GM19467 (cell line): ENCODE measurements around the gene FLT3.
"Not testable (repeated sequence)": the region's sequence is repeated elsewhere in the genome, so short reads cannot be mapped to it uniquely, and the experiment has no call there.

Source experiments
- ATAC-seq: cut with Tn5 transposase; IDR thresholded peaks from one replicate; pipeline ENCODE4 v1.9.1; 2021; ENCODE audit warnings: mild to moderate bottlenecking, moderate library complexity; ENCODE audit not compliant: unreplicated experiment

Gene FLT3

DNA sequence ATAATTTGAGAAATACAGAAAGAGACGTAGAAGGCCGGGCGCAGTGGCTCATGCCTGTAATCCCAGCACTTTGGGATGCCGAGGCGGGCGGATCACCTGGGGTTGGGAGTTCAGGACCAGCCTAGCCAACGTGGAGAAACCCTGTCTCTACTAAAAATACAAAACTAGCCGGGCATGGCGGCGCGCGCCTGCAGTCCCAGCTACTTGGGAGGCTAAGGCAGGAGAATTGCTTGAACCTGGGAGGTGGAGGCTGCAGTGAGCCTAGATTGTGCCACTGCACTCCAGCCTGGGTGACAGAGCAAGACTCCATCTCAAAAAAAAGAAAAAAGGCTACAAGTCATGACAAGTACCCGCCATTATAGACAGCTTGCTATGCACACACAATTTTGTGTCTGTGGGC lies 95.4 kb downstream of the FLT3 start:
- not testable (repeated sequence) for ATAC-seq

DNA sequence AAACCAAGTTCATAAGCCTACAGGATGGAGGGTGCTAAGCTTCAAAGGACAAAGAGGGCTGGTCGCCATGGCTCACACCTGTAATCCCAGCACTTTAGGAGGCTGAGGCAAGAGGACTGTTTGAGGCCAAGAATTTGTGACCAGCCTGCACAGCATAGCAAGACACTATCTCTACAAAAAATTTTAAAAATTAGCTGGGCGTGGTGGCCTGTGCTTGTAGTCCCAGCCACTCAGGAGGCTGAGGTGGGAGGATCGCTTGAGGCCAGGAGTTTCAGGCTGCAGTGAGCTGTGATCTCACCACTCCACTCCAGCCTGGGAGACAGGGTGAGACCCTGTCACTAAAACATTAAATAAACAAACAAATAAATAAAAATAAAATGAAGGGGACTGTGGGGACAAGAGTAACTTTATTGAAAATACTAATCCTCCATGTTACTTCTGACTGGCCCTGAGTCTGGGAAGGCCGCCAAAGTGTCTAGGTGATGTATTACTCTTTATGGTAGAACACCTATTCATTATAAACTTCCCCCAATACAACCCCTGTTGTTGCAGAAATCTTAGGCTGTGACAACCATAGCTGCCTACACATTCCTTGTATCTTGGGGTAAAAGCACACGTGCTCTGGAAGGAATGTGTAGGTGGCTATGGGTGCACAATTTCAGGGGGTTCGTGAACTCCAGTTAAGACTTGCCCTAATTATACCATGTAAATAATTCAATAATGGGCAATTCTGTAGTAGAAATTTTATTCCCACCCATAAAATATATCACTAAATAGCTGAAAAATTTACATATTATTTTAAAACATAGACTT lies 97.3 kb downstream of the FLT3 start:
- no peak for ATAC-seq

DNA sequence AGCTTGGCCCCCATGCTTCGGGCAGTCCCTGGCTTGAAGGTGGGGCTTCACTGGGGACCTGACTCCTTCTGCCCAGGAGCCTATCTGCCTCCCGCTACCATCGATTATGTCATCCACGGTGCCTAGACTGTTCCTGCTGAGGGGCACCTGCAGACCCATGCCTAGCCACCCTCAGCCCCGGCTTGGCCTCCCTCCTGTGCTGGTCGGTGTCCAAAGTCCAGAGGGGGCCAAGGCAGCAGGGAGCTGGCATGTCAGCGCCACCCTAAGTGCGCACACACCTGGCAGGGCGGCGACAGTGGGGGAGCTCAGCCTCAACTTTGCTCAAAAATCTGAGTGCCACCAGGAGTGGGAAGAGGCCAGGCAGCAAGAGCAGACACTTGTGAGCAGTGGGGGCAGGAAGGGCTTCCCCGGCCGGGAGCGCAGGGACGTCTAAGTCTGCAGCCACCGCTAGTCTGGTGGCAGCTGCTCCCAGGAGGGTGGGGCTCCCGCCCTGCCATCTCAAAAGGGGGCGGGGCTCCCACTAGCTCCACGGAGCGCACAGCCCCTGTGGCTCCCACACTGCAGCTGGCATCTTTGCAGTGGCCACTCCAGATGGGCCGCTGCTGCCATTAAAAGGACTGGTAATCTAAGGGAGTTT lies 98.4 kb downstream of the FLT3 start:
- ATAC-seq, result no peak

DNA sequence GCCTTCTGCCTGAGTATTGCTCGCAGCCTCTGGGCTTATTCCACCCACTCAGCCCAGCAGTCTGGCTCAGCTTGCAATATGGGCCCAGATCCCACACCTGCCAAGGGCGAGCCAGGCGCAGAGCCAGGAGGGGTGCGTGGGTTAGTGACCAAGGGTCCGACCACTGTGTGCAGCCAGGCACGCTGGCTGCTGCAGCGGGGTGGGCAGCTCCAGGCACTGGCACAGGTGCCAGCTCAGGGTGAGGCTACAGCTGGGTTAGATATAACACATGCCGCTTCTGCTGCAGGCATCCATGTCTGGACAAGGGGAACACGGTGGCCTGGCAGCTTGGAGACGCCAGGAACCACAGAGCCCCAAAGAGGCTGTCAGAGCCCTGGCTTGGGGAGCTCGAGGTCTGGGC lies 99.3 kb downstream of the FLT3 start:
- ATAC-seq, result no peak

DNA sequence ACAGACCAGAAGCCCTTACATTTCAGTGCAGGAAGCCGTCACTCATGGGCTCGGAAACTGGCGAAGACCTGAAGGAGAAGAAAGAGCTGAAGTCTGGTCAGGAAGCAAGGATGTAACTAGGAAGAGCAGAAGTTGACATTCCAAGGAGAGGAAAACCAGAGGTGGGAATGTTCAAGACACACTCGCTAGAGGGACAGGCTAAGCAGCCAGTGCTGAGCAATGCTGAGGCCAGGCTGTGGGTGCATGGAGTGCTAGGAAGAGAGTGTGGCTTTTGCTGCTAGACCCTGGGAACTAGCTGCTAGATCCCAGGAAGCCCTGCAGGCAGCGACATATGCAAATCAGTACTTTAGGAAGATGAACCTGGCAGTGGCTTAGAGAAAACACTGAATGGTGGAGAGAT lies 99.8 kb downstream of the FLT3 start:
- ATAC-seq, result no peak

DNA sequence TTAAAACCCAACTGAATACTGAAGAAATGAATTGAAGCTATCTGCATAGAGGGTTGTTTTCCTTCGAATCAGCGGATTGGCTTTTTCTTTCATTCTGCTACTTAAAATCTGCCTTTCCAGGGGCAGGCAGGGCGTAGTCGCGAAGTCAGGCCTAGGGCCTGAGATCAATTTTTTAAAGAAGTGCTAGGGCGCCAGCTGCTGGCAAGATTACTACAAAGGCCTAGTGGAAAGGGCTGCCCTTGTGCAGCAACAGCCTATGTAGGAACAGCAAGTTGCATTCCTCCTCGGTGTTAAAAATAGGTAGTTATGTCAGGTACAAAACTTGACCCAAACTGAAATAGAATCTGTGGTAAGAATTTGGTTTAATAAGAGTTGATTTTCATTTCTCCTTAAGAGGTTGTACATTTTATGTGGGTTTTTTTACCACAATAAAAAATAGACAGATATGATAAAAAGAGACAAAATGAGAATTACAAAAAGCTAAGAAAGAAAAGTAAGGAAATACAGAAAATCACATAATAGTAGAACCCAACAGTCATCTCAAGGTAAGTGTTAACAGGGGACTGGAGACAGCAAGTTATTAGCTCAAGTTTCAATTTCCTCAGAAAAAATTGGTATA lies 102.4 kb downstream of the FLT3 start:
- no peak for ATAC-seq

DNA sequence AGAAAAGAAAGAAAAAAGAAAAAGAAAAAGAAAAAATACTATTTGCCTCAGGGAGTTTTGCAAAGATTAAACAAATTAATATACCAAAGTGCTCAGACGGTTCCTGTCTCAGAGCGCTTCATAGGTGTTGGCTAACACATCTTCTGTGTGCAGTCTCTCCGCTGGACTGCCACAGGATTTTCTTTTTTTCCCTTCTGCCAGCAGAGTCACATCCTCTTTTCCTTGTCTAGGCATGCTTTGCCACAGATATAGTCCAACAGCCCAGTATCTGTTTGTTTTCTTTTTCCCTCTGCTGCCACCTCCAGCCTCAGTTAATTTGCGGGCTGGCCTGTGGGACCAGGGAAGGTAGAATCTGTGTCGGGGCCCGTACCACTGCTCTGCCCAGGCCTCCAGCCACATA lies 108.5 kb downstream of the FLT3 start:
- no peak for ATAC-seq

DNA sequence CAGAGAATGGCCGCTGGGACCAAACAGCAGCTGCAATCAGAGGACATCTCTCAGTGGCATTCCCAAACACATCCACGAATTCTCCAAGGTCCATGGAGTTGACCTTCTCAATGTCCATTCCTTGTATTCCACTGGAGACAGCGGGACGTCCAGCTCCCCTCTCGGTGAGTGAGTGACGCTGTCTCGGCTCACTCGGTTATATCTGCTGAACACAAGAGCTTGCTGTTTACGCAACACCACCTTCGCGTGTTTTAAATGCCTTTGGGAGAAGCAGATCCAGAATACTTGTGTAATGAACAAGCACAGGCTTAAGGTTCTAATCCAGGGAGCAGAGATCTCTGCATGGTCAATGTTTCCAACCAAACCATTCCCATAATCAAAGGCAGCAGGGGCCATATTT lies 111.9 kb downstream of the FLT3 start, which contains the start of gene URAD:
URAD (minus strand) TSS at position 174 of the 400 bp plus-strand sequence; CDS start at position 118, 56 bp downstream.
- ATAC-seq, result no peak

DNA sequence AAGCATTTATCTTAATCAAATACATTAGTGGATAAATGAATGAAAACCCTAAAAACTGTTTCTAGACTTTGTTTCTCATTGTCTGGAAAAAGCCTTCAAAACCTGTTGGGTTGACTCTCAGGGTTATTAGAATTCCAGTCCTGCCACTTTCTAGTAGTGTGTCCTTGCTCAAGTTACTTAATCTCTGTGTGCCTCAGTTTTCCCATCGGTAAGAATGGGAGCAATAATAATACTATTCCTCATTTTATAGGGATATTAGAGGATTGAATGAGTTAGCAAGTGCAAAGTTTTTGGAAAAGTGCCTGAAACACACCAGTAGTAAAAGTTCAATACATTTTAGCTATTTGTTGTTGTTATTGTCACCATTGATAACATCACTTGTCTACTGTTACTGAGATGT lies 114.8 kb downstream of the FLT3 start:
- ATAC-seq, result no peak

DNA sequence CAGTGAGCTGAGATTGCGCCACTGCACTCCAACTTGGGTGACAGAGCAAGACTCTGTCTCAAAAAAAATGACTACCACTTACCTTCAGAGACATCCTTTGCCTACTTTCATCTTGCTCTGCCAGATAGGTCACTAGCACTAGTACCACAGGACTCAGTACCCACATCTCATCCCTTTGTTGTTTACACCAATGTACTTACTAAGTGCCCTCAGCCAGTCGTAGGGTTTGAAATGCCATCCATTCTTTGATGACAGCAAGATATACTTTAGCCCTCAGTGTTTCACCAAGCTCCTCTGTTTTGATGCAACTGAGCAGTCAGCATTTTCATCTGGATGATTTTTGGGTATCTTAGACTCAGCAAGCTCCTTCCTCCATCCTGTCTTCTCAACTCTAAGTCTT lies 118.0 kb downstream of the FLT3 start:
- no peak for ATAC-seq

DNA sequence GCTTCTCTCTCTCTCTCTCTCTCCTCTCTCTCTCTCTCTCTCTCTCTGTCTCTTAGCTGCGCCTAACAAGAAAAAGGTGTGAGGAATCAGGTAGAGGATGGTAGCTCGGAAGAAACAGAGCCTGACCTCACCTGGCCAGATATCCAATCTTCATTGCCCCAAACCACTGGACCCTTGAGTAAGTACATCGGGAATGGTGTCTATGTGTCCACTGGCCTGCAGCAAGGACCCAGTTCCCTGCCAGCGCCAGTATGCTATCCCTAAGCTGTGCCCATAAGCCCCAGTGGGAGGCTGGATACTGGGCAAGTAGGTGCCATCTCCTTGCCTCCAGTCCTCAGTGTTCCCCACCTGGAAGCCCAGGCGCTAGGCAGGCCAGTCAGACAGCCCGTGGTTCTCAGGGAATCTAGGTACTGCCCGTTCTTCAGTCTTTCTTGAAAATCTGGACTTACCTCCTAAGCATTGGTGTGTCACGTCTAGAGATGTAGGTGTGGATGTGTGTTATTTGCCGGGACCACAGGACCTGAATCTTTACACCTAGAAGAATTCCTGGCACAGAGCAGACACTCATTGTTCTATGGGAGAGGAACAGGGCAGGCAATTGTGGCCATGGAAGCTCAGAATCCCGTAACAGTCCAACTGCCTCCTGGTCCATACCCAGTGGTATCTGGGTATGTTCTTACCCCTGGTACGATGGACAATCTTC lies 119.2 kb downstream of the FLT3 start:
- ATAC-seq, result no peak

DNA sequence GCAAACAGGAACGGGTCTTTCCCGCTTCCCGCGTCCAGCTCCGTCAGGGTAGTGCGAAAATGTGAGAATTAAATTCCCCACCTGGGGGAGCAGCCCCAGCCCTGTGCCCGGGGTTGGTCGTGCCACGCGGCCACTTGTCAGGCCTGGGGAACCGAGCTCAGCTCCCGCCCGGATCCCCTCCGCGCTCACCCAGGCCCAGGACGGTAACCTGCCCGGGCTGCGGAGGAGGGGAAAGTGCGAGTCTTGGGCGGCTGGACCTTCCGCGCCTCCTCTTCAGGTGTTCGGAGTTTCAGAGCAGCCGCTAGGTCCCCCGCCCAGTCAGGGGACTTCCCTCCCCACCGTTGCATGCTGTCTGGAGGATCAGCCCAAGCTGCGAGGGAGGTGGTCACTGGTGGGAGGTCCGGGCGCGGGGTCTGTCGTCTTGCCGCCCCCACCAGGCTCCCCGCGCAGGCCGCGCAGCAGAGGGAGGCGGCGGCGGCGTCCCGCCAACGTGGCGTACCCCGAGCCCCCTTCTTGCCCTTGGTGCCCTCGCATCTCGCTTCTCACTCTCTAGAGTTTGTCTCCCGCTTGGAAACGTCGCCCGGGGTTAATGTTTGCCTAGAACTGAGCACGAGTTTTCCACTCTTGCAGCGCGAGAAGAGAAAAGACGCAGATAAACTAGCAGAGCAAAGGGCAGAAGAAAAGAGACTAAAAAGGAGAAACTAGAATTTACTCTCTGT lies 119.9 kb downstream of the FLT3 start:
- ATAC-seq, result no peak

DNA sequence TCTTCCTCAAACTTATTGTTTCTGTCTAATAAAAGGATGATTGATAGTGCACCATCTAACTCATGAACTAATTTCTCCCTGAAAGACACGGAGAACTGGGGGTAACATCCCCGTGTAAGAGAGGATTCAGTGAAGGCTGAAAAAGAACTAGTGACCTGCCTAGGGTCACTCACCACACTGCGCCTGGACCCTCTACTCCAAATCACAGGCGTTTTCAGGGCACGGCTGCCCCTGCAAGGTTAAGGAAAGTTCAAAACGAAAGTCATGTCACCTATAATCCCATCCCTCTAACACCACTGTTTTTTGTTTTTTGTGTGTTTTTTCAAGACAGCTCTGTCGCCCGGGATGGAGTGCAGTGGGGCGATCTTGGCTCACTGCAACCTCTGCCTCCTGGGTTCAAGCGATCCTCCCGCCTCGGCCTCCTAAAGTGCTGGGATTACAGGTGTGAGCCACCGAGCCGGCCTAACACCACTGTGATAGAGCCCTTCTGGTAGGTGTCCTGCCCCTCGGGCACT lies 120.6 kb downstream of the FLT3 start:
- no peak for ATAC-seq

DNA sequence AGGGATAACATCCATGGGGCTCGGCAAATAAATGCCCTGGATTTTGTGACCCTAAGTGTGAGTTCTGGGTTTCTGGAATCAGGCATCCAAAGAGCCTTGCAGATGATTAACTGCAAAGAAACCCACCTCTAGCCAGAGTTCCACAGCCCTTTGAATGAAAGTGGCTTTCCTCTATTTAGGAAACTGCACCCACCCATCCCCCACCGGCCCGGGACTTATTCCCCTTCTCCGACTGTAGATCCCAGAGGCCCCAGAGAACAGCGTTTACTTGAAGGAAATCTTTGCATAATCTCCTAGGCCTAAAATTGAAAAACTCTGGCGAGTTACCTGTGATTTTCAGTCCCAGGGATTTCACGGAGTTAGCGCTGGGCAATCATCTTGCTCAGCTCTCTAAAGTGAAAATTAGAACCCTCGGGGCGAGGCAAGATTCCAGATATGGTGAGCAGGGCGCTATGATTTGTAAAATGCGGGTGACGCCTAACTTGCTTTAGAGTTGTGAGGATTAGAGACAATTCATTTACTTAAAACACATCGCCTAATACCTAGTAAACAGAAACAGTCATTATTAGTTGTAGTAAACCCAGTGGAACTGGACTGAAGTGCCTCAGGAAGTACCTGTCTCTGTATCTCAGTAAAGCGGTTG lies 121.3 kb downstream of the FLT3 start:
- no peak for ATAC-seq

DNA sequence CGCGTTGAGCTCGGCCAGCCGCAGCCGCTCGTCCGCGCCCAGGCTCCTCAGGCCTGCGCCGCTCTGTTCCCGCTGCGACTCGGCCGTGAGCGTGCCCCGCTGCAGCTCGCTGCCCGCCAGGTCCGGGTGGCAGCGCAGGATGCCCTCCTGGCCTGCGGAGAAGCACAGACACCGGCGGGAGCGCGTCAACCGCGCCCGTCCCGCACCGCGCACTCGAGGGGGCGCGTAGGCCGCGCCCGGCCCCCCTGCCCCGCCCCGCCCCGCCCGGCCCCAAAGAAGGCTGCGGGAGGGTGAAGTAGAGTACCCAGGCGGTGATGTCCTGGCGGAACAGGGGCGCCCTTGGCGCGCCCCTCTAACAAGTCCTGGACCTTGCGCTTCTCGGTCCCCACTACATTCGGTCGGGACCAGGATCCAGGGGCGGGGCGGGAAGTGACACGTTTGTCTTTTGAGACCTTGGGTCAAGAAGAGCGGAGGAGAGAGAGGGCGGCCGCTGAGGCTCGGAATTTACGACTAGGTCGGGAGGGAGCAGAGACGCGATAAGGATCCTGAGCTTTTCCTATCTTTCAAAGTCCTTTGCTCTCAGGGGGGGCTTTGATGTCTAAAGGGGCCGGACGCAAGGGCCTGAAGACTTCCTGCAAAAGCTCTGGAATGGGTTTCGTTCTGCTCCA lies 121.9 kb downstream of the FLT3 start:
- no peak for ATAC-seq

DNA sequence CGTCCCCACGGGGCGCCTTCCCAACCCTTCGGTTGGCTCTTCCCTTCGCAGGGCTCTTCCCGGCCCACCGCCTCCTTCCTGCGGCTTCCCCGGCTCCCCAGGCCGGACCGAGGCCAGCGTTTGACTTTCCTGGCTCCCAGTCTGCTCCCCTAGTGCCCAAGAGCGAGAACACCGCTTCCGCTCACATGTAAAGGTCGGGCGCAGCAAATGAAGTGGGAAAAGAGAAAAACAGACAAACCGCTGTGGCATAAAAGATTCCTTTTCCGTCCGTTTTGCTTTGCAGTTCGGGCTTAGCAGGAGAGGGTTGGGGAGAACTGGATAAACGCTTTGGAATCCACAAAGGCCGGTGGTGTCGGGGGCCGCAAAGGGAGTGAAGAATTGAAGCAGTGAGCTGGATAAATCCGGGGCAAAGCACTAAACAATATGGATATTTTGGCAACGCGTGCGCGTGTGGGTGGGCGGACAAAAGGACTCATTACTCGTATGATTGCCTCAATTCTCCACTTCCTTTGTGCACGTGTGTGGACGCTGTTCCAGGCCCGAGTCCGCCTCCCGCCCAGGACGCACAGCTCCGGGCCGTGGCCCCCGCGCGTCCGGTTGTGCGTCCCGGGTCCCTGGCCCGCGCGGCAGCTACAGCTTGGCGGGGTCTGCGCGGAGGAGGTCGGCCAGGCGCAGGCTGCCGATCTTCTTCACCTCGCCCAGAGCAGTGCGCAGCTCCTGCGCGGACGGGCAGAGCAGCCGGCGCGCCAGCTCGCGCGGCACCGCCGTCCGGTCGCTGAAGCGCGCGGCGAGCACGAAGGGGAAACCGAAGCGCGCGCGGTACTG lies 122.7 kb downstream of the FLT3 start:
- no peak for ATAC-seq

DNA sequence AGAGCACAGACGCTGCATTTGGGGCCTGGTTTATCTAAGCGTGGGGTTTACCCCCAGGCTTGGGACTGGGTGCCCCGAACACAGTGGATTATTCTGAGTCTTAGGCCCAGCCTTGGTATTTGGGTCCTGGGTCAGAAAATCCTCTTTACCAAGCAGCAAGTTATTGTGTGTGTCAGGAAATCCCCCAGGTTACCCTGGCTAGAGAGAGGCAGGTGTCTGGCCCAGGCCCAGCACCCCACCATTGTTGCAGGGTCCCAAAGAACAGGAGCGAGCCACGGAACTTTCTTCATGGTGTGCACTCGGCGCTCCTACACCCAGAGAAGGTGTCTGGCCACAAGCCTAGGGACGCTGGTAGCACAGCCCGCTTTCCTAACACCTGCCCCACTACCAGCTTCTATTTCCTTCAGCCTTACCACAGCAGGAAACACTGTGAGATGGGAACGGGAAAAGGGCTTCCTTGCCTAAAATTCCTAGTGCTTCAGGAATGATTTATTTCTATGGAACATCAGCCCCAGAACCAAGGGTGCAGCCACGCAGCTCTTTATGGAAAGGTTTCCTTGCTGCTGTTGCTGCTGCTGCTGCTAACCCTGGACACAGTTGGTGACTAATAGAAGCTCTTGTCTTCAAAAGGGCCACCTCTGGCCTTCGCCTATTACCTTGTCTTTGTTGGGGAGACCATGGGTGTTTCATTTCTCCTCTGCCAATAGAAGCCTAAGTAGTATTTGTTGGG lies 123.8 kb downstream of the FLT3 start:
- no peak for ATAC-seq
